ENCODE data around the gene INTU. TPM values are rescaled to one million over a fixed set of nuclear protein-coding genes. Genes with fewer than 3 reads are reported as not detected.
A peak's percentile ranks its signal among the peaks of the same experiment; 100 is the strongest.

INTU gene
- total and polyA plus RNA-seq, 9 of the 15 experiments (the other 6 are each of a cell fraction or from before 2014, with no cell fraction given), result 1.5 to 8.9 (median 3.9) TPM

DNA sequence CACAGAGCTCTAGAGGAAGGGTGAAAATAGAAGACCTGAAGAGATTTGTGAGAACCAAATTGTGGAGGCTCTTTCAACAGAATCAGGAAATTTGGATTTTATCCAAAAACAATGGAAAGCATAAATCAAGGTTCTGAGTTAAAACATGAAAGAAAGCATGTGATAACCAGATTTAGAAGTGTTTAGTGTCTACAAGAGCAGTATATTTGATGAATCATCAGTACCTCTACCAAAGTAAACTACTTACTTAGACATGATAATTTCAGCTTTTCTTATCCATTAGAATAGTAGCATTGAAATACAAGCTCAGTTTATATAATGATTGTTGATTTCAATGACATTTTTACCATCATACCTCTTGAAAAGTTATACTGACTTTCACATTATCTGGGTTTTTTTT is 25.9 kb upstream of the INTU start (continued):
- TF ChIP-seq ZNF407 (IDR thresholded peaks at IDR 0.05; ENCODE audit: low read depth), result no peak
- TF ChIP-seq ZFP1 (CRISPR knock-in tag; IDR thresholded peaks at IDR 0.05), result no peak
- peak; percentile 65 for TF ChIP-seq C11orf30 (IDR thresholded peaks at IDR 0.05; ENCODE audit: low read depth)
- no peak for TF ChIP-seq PHF20 (IDR thresholded peaks at IDR 0.05; ENCODE audit: partially characterized antibody)
- peak; percentile 78 for TF ChIP-seq ZNF316 (IDR thresholded peaks at IDR 0.05)
- TF ChIP-seq ZSCAN32 (CRISPR knock-in tag; IDR thresholded peaks at IDR 0.05), result no peak
- TF ChIP-seq ZBTB2 (IDR thresholded peaks at IDR 0.05), result no peak
- TF ChIP-seq RUNX1 (IDR thresholded peaks at IDR 0.05; ENCODE audit: low read depth), result no peak
